Glutamatergic neuron (in vitro differentiated cells): ENCODE measurements around the gene LAX1. TPM values are rescaled to one million over a fixed set of nuclear protein-coding genes. Genes with fewer than 3 reads are reported as not detected.

Source experiments
- DNase-seq: peaks from one replicate; pipeline ENCODE4 v3.0.0; 2022
- H3K27ac Mint-ChIP-seq: one replicate; pipeline ENCODE4 v1.8.0; 2020; ENCODE audit warnings: mild to moderate bottlenecking, mixed read lengths, inconsistent platforms; ENCODE audit not compliant: unreplicated experiment
- H3K27me3 Mint-ChIP-seq: one replicate; pipeline ENCODE4 v1.8.0; 2020; ENCODE audit warnings: mild to moderate bottlenecking, moderate library complexity, mixed read lengths, inconsistent platforms; ENCODE audit not compliant: unreplicated experiment
- H3K36me3 Mint-ChIP-seq: one replicate; pipeline ENCODE4 v1.8.0; 2020; ENCODE audit warnings: mild to moderate bottlenecking, mixed read lengths, inconsistent platforms; ENCODE audit not compliant: unreplicated experiment
- H3K4me1 Mint-ChIP-seq: one replicate; pipeline ENCODE4 v1.8.0; 2020; ENCODE audit warnings: mild to moderate bottlenecking, low read depth, mixed read lengths, inconsistent platforms; ENCODE audit not compliant: unreplicated experiment
- H3K4me3 Mint-ChIP-seq: one replicate; pipeline ENCODE4 v1.8.0; 2020; ENCODE audit warnings: mild to moderate bottlenecking, mixed read lengths, inconsistent platforms; ENCODE audit not compliant: unreplicated experiment
- H3K9me3 Mint-ChIP-seq: one replicate; pipeline ENCODE4 v1.8.0; 2020; ENCODE audit warnings: mild to moderate bottlenecking, moderate library complexity, mixed read lengths, inconsistent platforms; ENCODE audit not compliant: unreplicated experiment
- CTCF ChIP-seq: fragments of 200-600 bp; sonication (generic); IDR thresholded peaks from one replicate; pipeline ENCODE4 v1.5.0; 2021; ENCODE audit not compliant: partially characterized antibody, unreplicated experiment
- long read RNA-seq: library from polyadenylated mRNA; unstranded; transcript quantifications from one replicate; pipeline ENCODE4 v2.0.0, GENCODE V29; 2020; ENCODE audit not compliant: unreplicated experiment
- total RNA-seq: library from RNA; stranded (reverse); fragmentation: NEBNext Ultra II Directional; extraction: Animal tissue kit (Norgen Biotek cat#: 25700); gene quantifications from one replicate; pipeline ENCODE4 v1.2.1, GENCODE V29; 2021; ENCODE audit not compliant: unreplicated experiment

The LAX1 gene, protein sequence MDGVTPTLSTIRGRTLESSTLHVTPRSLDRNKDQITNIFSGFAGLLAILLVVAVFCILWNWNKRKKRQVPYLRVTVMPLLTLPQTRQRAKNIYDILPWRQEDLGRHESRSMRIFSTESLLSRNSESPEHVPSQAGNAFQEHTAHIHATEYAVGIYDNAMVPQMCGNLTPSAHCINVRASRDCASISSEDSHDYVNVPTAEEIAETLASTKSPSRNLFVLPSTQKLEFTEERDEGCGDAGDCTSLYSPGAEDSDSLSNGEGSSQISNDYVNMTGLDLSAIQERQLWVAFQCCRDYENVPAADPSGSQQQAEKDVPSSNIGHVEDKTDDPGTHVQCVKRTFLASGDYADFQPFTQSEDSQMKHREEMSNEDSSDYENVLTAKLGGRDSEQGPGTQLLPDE
- total RNA-seq, result not detected
- long read RNA-seq, result 0 reads

DNA sequence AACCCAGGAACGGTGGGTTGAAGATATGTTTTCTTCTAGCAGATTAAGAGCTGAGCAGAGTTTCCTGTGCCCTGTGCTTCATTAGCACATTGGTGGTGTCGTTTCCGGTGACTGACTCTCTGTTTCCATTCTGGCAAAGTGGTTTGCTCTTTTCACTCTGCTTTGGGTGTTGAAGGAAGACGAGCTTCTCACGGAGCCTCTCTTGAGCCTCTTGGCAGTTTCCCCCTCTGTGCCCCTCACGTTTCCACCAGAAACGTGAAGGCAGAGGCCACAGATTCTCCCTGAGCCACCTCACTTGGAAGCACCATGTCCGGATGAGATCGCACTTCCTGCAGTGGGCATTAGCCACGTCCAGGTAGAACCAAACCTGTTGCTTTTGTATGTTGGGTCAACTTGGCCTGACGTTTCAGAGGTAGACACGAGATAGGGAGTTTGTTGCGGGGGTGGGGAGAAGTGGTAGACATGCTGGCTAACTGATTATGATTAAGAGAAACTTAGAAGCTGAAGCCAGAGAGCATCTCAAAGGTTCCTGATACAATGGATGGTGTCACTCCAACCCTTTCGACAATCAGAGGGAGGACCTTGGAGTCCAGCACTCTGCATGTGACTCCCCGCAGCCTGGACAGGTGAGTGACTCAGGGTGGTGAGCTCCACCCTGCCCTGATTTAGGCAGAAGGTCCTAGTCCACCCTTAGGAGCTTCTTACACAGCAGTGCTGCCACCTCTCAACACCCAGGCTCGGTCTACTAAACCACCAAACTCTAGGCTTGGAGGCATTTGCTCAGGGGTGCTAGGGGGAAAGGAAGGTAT lies at the start of gene LAX1:
Gene LAX1 (plus strand): TSS at position 155 of the 809 bp plus-strand sequence. CDS start 383 bp downstream, at position 538.
- no peak for DNase-seq
- TF ChIP-seq CTCF, result no peak
- Mint-ChIP-seq H3K27ac (no peak within 1 kb of the TSS), H3K36me3 (no peaks in the 10 kb centered on the region), H3K27me3 (peaks cover 2% of the 10 kb centered on the region), H3K4me1 (no peaks in the 10 kb centered on the region), H3K9me3 (no peaks in the 10 kb centered on the region), H3K4me3 (no peak within 1 kb of the TSS)

- H3K27ac Mint-ChIP-seq, result no peak overlapping the region
- H3K36me3 Mint-ChIP-seq, result no peaks in the 10 kb centered on the region
- no peaks in the 10 kb centered on the region for H3K9me3 Mint-ChIP-seq
- H3K4me3 Mint-ChIP-seq, result no peak overlapping the region
- no peaks in the 10 kb centered on the region for H3K4me1 Mint-ChIP-seq
- H3K27me3 Mint-ChIP-seq, result no peaks in the 10 kb centered on the region
- TF ChIP-seq CTCF, result no peak
- no peak for DNase-seq
These were observed 47.9 kb upstream of the LAX1 start for GRCh38 chr1:203717120-203717519.

DNA sequence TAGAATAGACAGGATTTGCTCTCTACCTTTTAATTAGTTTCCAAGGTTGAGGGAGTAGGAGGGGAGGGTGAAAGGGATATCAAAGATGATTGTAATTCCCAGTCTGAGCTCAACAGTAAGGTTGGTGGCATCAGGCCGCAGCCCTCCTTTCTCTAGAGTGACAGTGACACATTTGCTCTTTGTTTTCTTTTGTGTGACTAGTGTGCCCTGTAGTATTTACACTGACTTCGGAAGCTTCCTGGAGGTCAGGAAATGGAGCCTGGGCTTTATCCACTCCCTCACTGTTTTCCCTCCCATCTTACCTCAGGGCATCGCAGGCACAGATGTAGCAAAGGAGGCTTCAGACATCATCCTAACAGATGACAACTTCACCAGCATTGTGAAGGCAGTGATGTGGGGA lies 44.7 kb upstream of the LAX1 start:
- Mint-ChIP-seq H3K27ac (no peak overlapping the region), H3K9me3 (no peaks in the 10 kb centered on the region), H3K4me3 (no peak overlapping the region), H3K27me3 (no peaks in the 10 kb centered on the region), H3K4me1 (no peaks in the 10 kb centered on the region), H3K36me3 (no peaks in the 10 kb centered on the region)
- TF ChIP-seq CTCF, result no peak
- DNase-seq, result no peak

- no peak for TF ChIP-seq CTCF
- DNase-seq, result no peak
- no peaks in the 10 kb centered on the region for H3K36me3 Mint-ChIP-seq
- no peaks in the 10 kb centered on the region for H3K4me1 Mint-ChIP-seq
- no peak overlapping the region for H3K4me3 Mint-ChIP-seq
- no peaks in the 10 kb centered on the region for H3K9me3 Mint-ChIP-seq
- no peak overlapping the region for H3K27ac Mint-ChIP-seq
- H3K27me3 Mint-ChIP-seq, result peaks cover 2% of the 10 kb centered on the region
These were observed 42.1 kb upstream of the LAX1 start for GRCh38 chr1:203722909-203723308.
